Fibroblast of the aortic adventitia (primary cell): ENCODE results near the gene AKAP6. TPM values are rescaled to one million over a fixed set of nuclear protein-coding genes. Genes with fewer than 3 reads are reported as not detected.

ENCODE experiments used
- DNase-seq: peaks from one replicate; pipeline ENCODE4 v3.0.0-alpha.2; 2010; ENCODE audit warnings: low read depth
- H3K4me3 ChIP-seq: 2 replicates; pipeline ENCODE4 v1.5.1; 2011; ENCODE audit warnings: low read depth, mild to moderate bottlenecking, control low read depth, low read length, moderate library complexity
- total RNA-seq: library from RNA; depleted of rRNA; stranded (reverse); fragments of >200 nt; gene quantifications from 2 replicates; pipeline ENCODE4 v1.2.3, GENCODE V29; 2012; ENCODE audit warnings: low replicate concordance
- TF ChIP-seq, protein P1 (sequence below): IDR thresholded peaks from 2 replicates; pipeline ENCODE4 v1.5.1; 2011; ENCODE audit warnings: mild to moderate bottlenecking, low read length, control low read depth, inconsistent platforms; ENCODE audit not compliant: insufficient read depth

Gene AKAP6
- total RNA-seq, 1 donor: 2.2 TPM

DNA sequence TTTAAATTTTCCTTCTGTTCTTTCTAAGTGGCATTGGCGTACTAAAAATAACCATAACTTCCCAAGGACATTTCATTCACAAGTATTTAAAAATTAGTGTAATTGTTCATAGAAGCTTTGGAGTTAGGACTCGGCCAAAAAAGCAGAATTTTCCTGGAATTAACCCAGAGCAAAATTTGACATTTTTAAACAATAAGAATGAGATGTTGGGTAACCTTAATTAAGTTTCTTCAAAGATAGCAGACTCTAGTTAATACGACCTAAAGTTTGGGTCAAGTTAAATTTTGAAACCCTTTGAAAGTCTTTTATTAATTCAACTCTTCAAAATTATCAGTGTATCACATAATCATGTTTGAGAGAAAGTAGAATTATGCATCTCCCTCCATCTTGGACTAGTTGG lies 118.3 kb downstream of the AKAP6 start:
- DNase-seq: no peak
- TF ChIP-seq, protein P1, sequence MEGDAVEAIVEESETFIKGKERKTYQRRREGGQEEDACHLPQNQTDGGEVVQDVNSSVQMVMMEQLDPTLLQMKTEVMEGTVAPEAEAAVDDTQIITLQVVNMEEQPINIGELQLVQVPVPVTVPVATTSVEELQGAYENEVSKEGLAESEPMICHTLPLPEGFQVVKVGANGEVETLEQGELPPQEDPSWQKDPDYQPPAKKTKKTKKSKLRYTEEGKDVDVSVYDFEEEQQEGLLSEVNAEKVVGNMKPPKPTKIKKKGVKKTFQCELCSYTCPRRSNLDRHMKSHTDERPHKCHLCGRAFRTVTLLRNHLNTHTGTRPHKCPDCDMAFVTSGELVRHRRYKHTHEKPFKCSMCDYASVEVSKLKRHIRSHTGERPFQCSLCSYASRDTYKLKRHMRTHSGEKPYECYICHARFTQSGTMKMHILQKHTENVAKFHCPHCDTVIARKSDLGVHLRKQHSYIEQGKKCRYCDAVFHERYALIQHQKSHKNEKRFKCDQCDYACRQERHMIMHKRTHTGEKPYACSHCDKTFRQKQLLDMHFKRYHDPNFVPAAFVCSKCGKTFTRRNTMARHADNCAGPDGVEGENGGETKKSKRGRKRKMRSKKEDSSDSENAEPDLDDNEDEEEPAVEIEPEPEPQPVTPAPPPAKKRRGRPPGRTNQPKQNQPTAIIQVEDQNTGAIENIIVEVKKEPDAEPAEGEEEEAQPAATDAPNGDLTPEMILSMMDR: no peak
- H3K4me3 ChIP-seq: no peak overlapping the region

DNA sequence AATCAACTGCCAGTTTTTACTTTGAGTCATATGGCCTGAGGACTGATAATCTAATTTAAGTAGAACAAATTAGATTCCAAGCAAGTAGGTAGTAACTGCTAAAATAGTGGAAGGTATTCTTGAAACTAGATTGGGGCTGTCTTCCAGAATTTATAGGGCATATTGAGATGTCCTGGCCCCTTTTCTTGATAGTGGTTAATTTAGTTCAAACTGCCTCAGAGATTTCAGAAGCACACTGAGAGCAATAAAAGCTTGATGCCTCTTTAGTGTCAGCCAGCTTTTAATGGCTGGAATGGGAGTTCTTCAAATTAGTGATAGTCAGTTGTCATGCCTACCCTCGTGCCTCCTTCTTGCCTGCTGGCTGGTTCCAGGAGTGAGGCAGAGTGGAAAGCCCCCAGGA lies 120.5 kb downstream of the AKAP6 start:
- no peak for DNase-seq
- no peak overlapping the region for H3K4me3 ChIP-seq
- TF ChIP-seq, protein P1: no peak

DNA sequence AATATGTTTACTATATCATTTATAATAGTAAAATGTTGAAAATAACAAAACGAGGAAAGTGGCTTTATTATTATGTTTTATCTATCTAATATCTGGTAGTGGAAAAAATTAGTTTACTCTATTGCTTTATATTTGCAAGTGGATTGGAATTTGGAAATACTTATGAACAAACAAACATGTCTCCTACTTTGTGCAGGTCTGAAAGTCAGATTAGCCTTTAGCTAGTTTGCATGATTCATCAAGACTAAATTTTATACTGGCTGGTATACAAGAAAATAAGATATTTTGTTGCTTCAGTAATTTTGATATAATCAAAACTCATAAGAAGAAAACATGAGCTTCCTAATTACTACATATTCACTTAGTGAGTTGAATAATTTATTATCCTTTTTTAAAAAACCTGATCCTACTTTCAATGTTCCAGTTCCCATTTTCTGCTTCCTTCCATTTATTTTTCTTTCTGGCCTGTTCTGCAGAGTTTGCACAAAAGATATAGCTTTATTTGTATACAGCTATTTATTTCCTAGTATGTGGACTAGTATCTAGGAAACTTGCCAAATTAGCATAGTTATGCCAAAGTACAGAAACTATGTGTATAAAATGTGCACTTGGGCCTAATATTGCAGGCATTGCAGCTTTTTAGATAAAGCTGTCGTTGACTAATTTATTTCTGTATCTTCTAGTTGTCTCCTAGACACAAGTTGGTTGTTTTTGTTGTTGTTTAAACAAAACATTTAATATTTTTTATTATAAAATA lies 122.0 kb downstream of the AKAP6 start:
- no peak overlapping the region for H3K4me3 ChIP-seq
- DNase-seq: no peak
- TF ChIP-seq, protein P1: no peak

DNA sequence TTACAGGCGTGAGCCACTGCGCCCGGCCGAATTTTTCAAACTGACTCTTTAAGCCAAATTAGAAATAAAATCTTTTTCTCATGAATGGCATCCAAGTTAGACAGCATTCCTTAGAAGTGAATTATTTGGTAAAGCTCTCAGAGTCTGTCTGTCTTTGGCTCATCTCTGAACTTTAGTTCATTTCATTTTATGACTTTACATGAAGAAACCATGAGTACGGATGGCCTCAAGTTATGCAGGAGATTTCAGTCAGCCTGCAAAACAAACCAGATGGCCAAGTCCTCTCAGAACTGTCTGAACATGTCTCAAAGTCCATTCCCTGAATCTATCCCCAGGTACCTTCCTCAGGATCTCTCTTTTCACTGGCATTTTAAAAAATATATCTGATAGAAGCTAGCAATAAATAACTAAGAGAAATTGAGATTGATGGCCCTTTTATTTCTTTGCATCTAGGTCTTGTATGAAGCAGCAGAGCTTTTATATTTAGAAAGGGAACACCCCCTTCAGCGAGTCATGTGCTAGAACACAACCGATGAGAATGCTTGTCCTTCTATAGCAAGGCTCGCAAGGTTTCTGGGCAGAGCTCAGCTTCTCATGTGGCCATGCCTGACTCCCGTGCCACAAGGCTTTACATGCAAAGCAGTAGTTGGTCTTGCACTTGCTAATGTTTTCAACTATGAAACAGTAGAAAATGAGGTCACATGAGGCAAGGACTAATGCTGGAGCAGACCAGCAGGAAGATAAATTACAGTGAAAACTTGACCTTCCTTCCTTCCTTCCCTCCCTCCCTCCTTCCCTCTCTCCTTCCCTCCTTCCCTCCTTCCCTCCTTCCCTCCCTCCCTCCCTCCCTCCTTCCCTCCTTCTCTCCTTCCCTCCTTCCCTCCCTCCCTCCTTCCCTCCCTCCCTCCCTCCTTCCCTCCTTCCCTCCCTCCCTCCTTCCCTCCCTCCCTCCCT lies 125.0 kb downstream of the AKAP6 start:
- H3K4me3 ChIP-seq: no peak overlapping the region
- TF ChIP-seq, protein P1: no peak
- no peak for DNase-seq

DNA sequence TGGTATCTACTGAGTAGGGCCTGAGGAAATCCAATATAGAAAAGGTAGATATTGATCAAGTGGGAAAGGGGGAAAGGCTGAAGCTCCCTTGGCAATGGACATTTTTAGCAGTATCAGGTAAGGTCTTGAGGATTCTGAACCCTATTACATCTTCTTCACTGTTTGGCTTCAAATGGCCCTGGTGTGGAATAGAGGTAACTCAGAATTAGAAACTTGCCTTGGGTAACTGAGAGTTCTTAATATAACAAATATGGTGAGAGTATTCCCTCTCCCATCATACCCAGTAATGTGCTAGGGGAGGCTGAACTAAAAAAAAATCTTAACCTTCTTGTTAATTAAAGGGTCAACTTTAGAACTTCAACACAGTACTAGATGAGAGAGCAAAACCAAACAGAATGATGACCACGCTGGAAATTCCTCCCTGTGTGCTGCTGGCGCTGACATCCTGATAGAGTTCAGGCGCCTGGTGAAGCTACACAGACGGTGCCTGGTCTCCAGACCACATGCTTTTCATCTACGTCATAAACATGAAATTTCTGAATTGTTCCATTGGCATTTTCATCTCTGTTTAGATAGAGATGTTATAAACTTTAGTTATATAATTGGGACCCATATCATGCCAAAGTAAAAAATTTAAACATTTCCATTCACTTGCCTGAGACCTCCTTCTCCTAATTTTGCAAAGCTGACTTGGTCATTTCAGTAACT lies 128.3 kb downstream of the AKAP6 start:
- no peak overlapping the region for H3K4me3 ChIP-seq
- TF ChIP-seq, protein P1: no peak
- DNase-seq: peak; percentile 77

DNA sequence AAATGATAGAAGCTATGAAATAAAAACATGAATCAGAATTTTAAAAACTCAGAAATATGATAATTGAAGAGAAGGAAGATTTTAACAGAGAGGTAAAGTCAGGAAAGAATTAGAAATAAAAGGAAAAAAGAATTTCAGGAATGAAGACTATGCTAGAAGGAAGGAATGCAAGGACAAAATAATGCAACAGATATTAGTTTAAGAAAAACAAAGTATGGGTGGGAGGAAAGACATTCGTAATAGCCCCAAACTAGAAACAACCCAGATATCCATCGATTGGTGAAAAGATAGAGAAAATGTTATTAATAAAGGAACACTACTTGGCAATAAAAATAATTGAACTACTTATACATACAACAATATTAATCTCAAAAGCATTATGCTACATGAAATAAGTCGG lies 129.6 kb downstream of the AKAP6 start:
- TF ChIP-seq, protein P1: no peak
- no peak overlapping the region for H3K4me3 ChIP-seq
- no peak for DNase-seq
